BLaER1 (cell line): Measurements from ENCODE around the gene IL17RA.

Source experiments
- H3K27ac ChIP-seq: shearing (Covaris generic); formaldehyde crosslinking; 2 replicates; pipeline ENCODE4 v1.8.1; 2022
- H3K27me3 ChIP-seq: shearing (Covaris generic); formaldehyde crosslinking; 2 replicates; pipeline ENCODE4 v1.8.1; 2022
- H3K36me3 ChIP-seq: shearing (Covaris generic); formaldehyde crosslinking; 2 replicates; pipeline ENCODE4 v1.8.1; 2022
- H3K4me1 ChIP-seq: shearing (Covaris generic); formaldehyde crosslinking; 2 replicates; pipeline ENCODE4 v1.8.1; 2022
- H3K4me2 ChIP-seq: shearing (Covaris generic); formaldehyde crosslinking; 2 replicates; pipeline ENCODE4 v1.8.1; 2022
- H3K4me3 ChIP-seq: shearing (Covaris generic); formaldehyde crosslinking; 2 replicates; pipeline ENCODE4 v1.8.1; 2022
- H3K9ac ChIP-seq: shearing (Covaris generic); formaldehyde crosslinking; 2 replicates; pipeline ENCODE4 v1.8.1; 2022
- H3K9me3 ChIP-seq: shearing (Covaris generic); formaldehyde crosslinking; 2 replicates; pipeline ENCODE4 v1.8.1; 2022
- H4K20me1 ChIP-seq: shearing (Covaris generic); formaldehyde crosslinking; 2 replicates; pipeline ENCODE4 v1.8.1; 2022
- Cebpa-rat ChIP-seq: shearing (Covaris generic); IDR thresholded peaks from 2 replicates; pipeline ENCODE4 v1.8.1; 2022

Gene IL17RA

GRCh38 chr22:17118342-17118741, 33.5 kb downstream of the IL17RA start:
- Histone ChIP-seq H3K4me1 (peaks cover 81% of the 10 kb centered on the region), H3K9me3 (no peaks in the 10 kb centered on the region), H3K27me3 (peaks cover 8% of the 10 kb centered on the region; the same call in 1 of the 2 replicates), H3K36me3 (no peaks in the 10 kb centered on the region), H3K9ac (peak overlapping the region; percentile 27; the same call in 1 of the 2 replicates), H3K27ac (peak overlapping the region; percentile 16; the same call in 1 of the 2 replicates), H4K20me1 (peaks cover 54% of the 10 kb centered on the region), H3K4me3 (0 out of 2 replicates have a peak overlapping the region, but pooled peaks have one; percentile 6), H3K4me2 (peak overlapping the region; percentile 99)
- no peak for TF ChIP-seq Cebpa-rat

- H3K27ac ChIP-seq: no peak overlapping the region
- no peak overlapping the region for H3K9ac ChIP-seq
- H3K4me2 ChIP-seq: peak overlapping the region; percentile 99
- no peaks in the 10 kb centered on the region for H3K9me3 ChIP-seq
- no peak for TF ChIP-seq Cebpa-rat
- H3K4me3 ChIP-seq: peak overlapping the region; percentile 81; the same call in 1 of the 2 replicates
- peaks cover 8% of the 10 kb centered on the region; the same call in 1 of the 2 replicates for H3K27me3 ChIP-seq
- no peaks in the 10 kb centered on the region for H3K36me3 ChIP-seq
- peaks cover 68% of the 10 kb centered on the region for H3K4me1 ChIP-seq
- H4K20me1 ChIP-seq: peaks cover 48% of the 10 kb centered on the region
Measured at GRCh38 chr22:17119481-17120202, 34.8 kb downstream of the IL17RA start.

DNA sequence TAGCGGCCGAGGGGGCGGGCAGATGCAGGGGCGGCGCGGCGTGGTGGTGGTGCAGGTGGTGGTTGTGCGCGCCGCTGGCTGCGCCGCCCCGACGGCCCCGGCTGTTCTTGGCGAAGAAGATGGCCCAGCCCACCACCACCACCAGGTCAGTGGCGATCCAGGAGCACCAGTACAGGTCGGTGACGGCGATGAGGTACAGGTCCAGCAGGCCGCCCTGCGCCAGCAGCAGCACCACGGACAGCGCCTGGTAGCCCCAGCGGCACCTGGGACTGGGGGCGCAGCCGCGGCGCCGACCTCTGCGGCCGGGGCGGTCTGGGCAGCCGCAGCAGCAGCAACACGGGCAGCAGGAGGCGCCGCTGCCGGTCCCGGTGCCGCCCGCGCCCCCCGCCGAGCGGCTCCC, 35.5 kb downstream of the IL17RA start:
- peaks cover 8% of the 10 kb centered on the region; the same call in 1 of the 2 replicates for H3K27me3 ChIP-seq
- peak overlapping the region; percentile 99 for H3K4me2 ChIP-seq
- H3K4me1 ChIP-seq: peaks cover 61% of the 10 kb centered on the region
- TF ChIP-seq Cebpa-rat: no peak
- peaks cover 43% of the 10 kb centered on the region for H4K20me1 ChIP-seq
- H3K27ac ChIP-seq: no peak overlapping the region
- H3K36me3 ChIP-seq: no peaks in the 10 kb centered on the region
- H3K9ac ChIP-seq: peak overlapping the region; percentile 66; the same call in 1 of the 2 replicates
- no peaks in the 10 kb centered on the region for H3K9me3 ChIP-seq
- peak overlapping the region; percentile 81 for H3K4me3 ChIP-seq

DNA sequence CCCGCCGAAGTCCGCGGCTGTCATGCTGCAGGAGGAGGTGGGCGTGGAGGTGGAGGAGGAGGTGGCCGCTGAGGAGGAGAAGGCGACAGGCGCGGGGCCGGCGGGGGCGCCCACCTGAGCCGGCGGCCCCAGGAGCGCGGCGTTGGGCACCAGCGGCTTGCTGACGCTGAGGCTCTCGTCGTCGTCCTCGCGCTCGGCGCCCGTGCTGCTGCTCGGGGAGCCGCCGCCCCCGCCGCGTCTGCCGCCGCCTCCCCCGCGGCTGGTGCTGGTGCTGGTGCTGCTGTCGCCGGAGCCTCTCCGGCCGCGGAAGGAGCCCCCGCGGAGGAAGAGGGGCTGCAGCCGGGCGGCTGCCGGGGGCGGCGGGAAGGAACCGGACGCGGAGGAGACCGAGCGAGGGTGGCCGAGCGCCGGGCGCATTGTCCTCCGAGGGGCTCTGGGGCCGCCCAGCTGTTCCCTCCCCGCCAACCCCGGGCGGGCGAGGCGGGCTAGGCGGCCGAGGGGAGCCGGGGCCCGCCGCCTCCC, 36.0 kb downstream of the IL17RA start:
- peaks cover 8% of the 10 kb centered on the region; the same call in 1 of the 2 replicates for H3K27me3 ChIP-seq
- H3K4me2 ChIP-seq: peak overlapping the region; percentile 99
- TF ChIP-seq Cebpa-rat: no peak
- H3K9ac ChIP-seq: peak overlapping the region; percentile 66; the same call in 1 of the 2 replicates
- H3K27ac ChIP-seq: no peak overlapping the region
- H4K20me1 ChIP-seq: peaks cover 43% of the 10 kb centered on the region
- peak overlapping the region; percentile 81 for H3K4me3 ChIP-seq
- no peaks in the 10 kb centered on the region for H3K36me3 ChIP-seq
- no peaks in the 10 kb centered on the region for H3K9me3 ChIP-seq
- H3K4me1 ChIP-seq: peaks cover 56% of the 10 kb centered on the region

- Histone ChIP-seq H3K4me1 (peaks cover 49% of the 10 kb centered on the region), H4K20me1 (peaks cover 43% of the 10 kb centered on the region), H3K4me2 (peak within 1 kb of the TSS; percentile 99), H3K36me3 (no peaks in the 10 kb centered on the region), H3K27me3 (peaks cover 8% of the 10 kb centered on the region; the same call in 1 of the 2 replicates), H3K4me3 (peak within 1 kb of the TSS; percentile 81), H3K27ac (peak within 1 kb of the TSS; percentile 35; the same call in 1 of the 2 replicates), H3K9me3 (no peaks in the 10 kb centered on the region), H3K9ac (peak within 1 kb of the TSS; percentile 66)
- no peak for TF ChIP-seq Cebpa-rat
Measured at GRCh38 chr22:17121233-17122195, 36.7 kb downstream of the IL17RA start, which contains the start of gene TMEM121B. TSS of gene TMEM121B (minus strand) at chr22:17121360. CDS start at chr22:17121127, 233 bp downstream.

DNA sequence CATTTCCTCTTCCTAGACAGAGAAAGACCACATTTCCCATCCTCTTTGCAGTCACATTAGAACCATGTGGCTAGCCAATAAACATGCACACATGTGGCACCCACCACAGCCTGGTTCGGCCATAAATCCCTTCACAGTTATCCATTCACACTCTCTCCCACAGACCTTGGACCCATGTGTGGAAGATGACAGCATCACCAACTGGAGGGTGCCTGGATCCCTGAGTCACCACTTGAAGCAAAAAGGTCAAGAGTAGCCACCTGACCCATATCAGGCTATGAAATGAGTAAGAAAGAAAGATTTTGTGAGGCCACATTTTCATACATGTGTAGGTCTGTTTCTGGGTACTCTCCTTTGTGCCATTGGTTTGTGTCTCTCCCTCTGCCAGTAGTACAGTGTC, 45.4 kb downstream of the IL17RA start:
- Histone ChIP-seq H3K4me3 (no peak overlapping the region), H3K9ac (no peak overlapping the region), H3K4me1 (peaks cover 17% of the 10 kb centered on the region), H3K9me3 (no peaks in the 10 kb centered on the region), H3K27me3 (no peaks in the 10 kb centered on the region), H4K20me1 (0 out of 2 replicates have a peak, but pooled peaks cover 3% of the 10 kb centered on the region), H3K36me3 (peaks cover 22% of the 10 kb centered on the region), H3K4me2 (no peak overlapping the region), H3K27ac (no peak overlapping the region)
- no peak for TF ChIP-seq Cebpa-rat

DNA sequence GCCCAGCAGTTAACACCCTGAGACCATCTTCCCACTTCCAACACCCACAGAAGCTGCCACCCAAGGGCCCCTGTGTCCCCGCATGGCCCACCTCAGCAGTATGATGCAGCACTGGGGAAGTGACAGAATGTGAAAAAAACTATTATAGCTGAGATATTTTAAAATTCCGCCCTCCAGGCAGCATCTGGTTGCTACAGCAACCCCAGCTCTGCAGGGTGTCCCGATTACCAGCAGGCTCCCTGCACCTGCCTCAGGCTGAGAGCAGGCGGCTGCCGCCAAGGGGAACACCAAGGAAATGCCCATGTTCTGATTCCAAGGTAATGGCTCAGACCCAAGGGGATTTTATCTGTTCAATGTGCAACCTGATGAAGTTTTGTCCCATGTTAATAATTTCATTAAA, 46.9 kb downstream of the IL17RA start:
- no peaks in the 10 kb centered on the region for H3K9me3 ChIP-seq
- H3K27ac ChIP-seq: 0 out of 2 replicates have a peak overlapping the region, but pooled peaks have one; percentile 9
- H3K4me2 ChIP-seq: peak overlapping the region; percentile 68
- peaks cover 17% of the 10 kb centered on the region for H3K4me1 ChIP-seq
- 0 out of 2 replicates have a peak, but pooled peaks cover 7% of the 10 kb centered on the region for H4K20me1 ChIP-seq
- no peak overlapping the region for H3K9ac ChIP-seq
- H3K4me3 ChIP-seq: no peak overlapping the region
- H3K36me3 ChIP-seq: peaks cover 33% of the 10 kb centered on the region
- TF ChIP-seq Cebpa-rat: no peak
- H3K27me3 ChIP-seq: no peaks in the 10 kb centered on the region

GRCh38 chr22:17132112-17132511, 47.3 kb downstream of the IL17RA start:
- H3K9me3 ChIP-seq: no peaks in the 10 kb centered on the region
- H3K27ac ChIP-seq: no peak overlapping the region
- no peaks in the 10 kb centered on the region for H3K27me3 ChIP-seq
- peak overlapping the region; percentile 68 for H3K4me2 ChIP-seq
- TF ChIP-seq Cebpa-rat: no peak
- H3K9ac ChIP-seq: no peak overlapping the region
- peaks cover 17% of the 10 kb centered on the region for H3K4me1 ChIP-seq
- H3K36me3 ChIP-seq: peaks cover 37% of the 10 kb centered on the region
- peaks cover 10% of the 10 kb centered on the region for H4K20me1 ChIP-seq
- H3K4me3 ChIP-seq: no peak overlapping the region

DNA sequence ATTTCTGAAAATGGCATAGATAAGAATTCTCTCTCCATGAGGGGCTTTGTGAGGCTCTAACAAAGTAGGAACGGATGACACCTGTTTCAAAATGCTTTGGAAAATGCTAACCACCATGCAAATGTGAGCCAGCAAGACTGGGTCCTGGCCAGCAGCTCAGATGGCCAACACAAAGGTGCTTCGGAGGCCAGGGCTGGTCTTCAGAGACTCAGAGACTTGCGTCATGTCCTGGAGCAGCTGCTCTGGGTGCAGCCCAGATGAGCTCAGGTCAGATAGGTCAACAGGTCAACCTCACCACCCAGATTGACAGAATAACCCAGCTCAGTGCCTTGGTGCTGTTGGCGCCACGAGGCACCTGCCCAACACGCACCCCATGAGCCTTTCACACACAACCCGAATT, 48.3 kb downstream of the IL17RA start:
- peaks cover 20% of the 10 kb centered on the region for H4K20me1 ChIP-seq
- no peaks in the 10 kb centered on the region for H3K27me3 ChIP-seq
- H3K9ac ChIP-seq: no peak overlapping the region
- H3K4me3 ChIP-seq: no peak overlapping the region
- H3K27ac ChIP-seq: no peak overlapping the region
- H3K36me3 ChIP-seq: peaks cover 47% of the 10 kb centered on the region
- TF ChIP-seq Cebpa-rat: no peak
- no peaks in the 10 kb centered on the region for H3K9me3 ChIP-seq
- H3K4me2 ChIP-seq: no peak overlapping the region
- peaks cover 17% of the 10 kb centered on the region for H3K4me1 ChIP-seq
